Measurements from ENCODE around the gene GRM7. TPM values are rescaled to one million over a fixed set of nuclear protein-coding genes. Genes with fewer than 3 reads are reported as not detected.

The GRM7 gene
- polyA plus RNA-seq, 3 donors: not detected

DNA sequence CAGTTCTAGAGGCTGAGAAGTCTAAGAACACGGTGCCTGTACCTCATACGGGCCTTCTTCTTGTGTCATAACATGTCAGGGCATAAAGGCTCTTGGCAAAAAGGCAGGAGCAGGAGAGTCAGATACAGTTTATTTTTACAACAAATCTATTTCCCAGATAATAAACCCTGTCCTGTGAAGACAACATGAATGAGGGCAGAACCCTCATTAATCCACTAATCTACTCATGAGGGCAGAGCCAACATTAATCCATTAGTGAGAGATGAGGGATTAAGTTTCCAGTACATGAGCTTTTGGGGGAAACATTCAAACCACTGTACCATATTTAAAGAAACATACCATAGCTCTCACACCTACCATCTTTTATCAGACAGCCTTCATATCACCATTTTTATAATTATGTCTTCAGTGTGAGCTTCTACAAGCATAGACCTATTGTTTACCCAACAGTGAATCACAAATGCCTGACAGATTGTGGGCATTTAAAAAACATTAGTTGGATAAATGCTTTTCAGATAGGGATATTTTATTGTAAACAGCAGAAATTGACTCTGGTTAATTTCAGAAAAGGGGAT is 645.8 kb downstream of the GRM7 start:
- no peak for DNase-seq
- TF ChIP-seq, protein P1, sequence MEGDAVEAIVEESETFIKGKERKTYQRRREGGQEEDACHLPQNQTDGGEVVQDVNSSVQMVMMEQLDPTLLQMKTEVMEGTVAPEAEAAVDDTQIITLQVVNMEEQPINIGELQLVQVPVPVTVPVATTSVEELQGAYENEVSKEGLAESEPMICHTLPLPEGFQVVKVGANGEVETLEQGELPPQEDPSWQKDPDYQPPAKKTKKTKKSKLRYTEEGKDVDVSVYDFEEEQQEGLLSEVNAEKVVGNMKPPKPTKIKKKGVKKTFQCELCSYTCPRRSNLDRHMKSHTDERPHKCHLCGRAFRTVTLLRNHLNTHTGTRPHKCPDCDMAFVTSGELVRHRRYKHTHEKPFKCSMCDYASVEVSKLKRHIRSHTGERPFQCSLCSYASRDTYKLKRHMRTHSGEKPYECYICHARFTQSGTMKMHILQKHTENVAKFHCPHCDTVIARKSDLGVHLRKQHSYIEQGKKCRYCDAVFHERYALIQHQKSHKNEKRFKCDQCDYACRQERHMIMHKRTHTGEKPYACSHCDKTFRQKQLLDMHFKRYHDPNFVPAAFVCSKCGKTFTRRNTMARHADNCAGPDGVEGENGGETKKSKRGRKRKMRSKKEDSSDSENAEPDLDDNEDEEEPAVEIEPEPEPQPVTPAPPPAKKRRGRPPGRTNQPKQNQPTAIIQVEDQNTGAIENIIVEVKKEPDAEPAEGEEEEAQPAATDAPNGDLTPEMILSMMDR (IDR thresholded peaks at IDR 0.05): no peak
- Mint-ChIP-seq H3K27me3 (ENCODE audit: low read depth in 3 of 3) (no peaks in the 10 kb centered on the region), H3K36me3 (no peaks in the 10 kb centered on the region), H3K9me3 (peaks cover 0 to 11% (median 2%) of the 10 kb centered on the region in 7 donors), H3K27ac (no peak overlapping the region), H3K4me3 (no peak overlapping the region), H3K4me1 (no peaks in the 10 kb centered on the region)
- Histone ChIP-seq H3K4me1 (ENCODE audit: control insufficient read depth in 1 of 2, insufficient read depth in 2 of 2, low read length in 2 of 2) (no peaks in the 10 kb centered on the region), H3K4me3 (replicated peaks in 1 of 3; ENCODE audit: low read depth in 2 of 3, low read length in 3 of 3) (no peak overlapping the region), H4K20me1 (ENCODE audit: insufficient read depth, low read length) (no peaks in the 10 kb centered on the region), H3K4me2 (replicated peaks; ENCODE audit: extremely low read depth, low read length, poor library complexity, severe bottlenecking) (no peak overlapping the region), H3K79me2 (ENCODE audit: insufficient read depth, low read length) (no peaks in the 10 kb centered on the region), H3K9me3 (replicated peaks in 1 of 2; ENCODE audit: control insufficient read depth in 1 of 2, insufficient read depth in 1 of 2, low read length in 2 of 2) (no peaks in the 10 kb centered on the region), H3K9ac (ENCODE audit: insufficient read depth, low read length, poor library complexity, severe bottlenecking) (no peak overlapping the region), H3K27me3 (ENCODE audit: control insufficient read depth in 2 of 2, insufficient read depth in 2 of 2, low read length in 2 of 2) (no peaks in the 10 kb centered on the region), H2AFZ (ENCODE audit: insufficient read depth, low read depth, low read length, poor library complexity, severe bottlenecking) (no peak overlapping the region), H3K27ac (ENCODE audit: low read depth in 1 of 2, low read length in 2 of 2) (no peak overlapping the region), H3K36me3 (replicated peaks in 1 of 2; ENCODE audit: control insufficient read depth in 1 of 2, insufficient read depth in 2 of 2, low read length in 2 of 2) (no peaks in the 10 kb centered on the region)
- 100% methylated on average over 1 of the region's 2 CpGs for WGBS (ENCODE audit: insufficient coverage)
- intact Hi-C loops (cut with micrococcal nuclease): no loop called here

DNA sequence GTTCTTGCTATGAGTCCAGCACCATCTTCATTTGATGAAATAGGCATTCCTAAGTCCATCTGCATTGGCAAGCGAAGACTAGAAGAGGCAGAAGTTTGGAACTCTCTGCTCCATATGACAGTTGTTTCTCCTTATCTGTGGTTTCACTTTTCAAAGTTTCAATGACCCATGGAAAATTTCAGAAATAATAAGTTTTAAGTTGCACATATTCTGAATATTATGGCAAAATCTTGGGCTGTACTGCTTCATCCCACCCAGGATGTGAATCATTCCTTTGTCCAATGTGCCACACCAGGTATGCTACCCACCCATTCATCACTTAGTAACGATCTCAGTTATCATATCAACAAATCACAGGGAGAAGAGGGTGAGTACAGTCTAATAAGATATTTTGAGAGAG is 647.9 kb downstream of the GRM7 start:
- H3K9me3 Mint-ChIP-seq: peaks cover 0 to 11% (median 2%) of the 10 kb centered on the region in 7 donors

More for the DNA sequence above, 647.9 kb downstream of the GRM7 start:
- TF ChIP-seq, protein P1 (IDR thresholded peaks at IDR 0.05): no peak
- Mint-ChIP-seq H3K27ac (no peak overlapping the region), H3K4me1 (no peaks in the 10 kb centered on the region), H3K36me3 (no peaks in the 10 kb centered on the region), H3K4me3 (no peak overlapping the region), H3K27me3 (ENCODE audit: low read depth in 3 of 3) (no peaks in the 10 kb centered on the region)
- DNase-seq: no peak
- Histone ChIP-seq H3K4me3 (replicated peaks in 1 of 3; ENCODE audit: low read depth in 2 of 3, low read length in 3 of 3) (no peak overlapping the region), H3K4me1 (ENCODE audit: control insufficient read depth in 1 of 2, insufficient read depth in 2 of 2, low read length in 2 of 2) (no peaks in the 10 kb centered on the region), H2AFZ (ENCODE audit: insufficient read depth, low read depth, low read length, poor library complexity, severe bottlenecking) (no peak overlapping the region), H3K9me3 (replicated peaks in 1 of 2; ENCODE audit: control insufficient read depth in 1 of 2, insufficient read depth in 1 of 2, low read length in 2 of 2) (no peaks in the 10 kb centered on the region), H4K20me1 (ENCODE audit: insufficient read depth, low read length) (no peaks in the 10 kb centered on the region), H3K27me3 (ENCODE audit: control insufficient read depth in 2 of 2, insufficient read depth in 2 of 2, low read length in 2 of 2) (no peaks in the 10 kb centered on the region), H3K27ac (ENCODE audit: low read depth in 1 of 2, low read length in 2 of 2) (no peak overlapping the region), H3K36me3 (replicated peaks in 1 of 2; ENCODE audit: control insufficient read depth in 1 of 2, insufficient read depth in 2 of 2, low read length in 2 of 2) (no peaks in the 10 kb centered on the region), H3K79me2 (ENCODE audit: insufficient read depth, low read length) (no peaks in the 10 kb centered on the region), H3K4me2 (replicated peaks; ENCODE audit: extremely low read depth, low read length, poor library complexity, severe bottlenecking) (no peak overlapping the region), H3K9ac (ENCODE audit: insufficient read depth, low read length, poor library complexity, severe bottlenecking) (no peak overlapping the region)
- intact Hi-C loops (cut with micrococcal nuclease): no loop called here
- WGBS (ENCODE audit: insufficient coverage): 100% methylated on average over 1 of the region's 2 CpGs

Measured in CD14-positive monocyte (primary cell).